ENCODE data around the gene MAN2A1. TPM values are rescaled to one million over a fixed set of nuclear protein-coding genes. Genes with fewer than 3 reads are reported as not detected.

MAN2A1 gene
- total RNA-seq, 1 donor from 2014 or later, result 21.3 TPM

GRCh38 chr5:109701252-109701651, 11.5 kb downstream of the MAN2A1 start:
- Mint-ChIP-seq H3K4me1 (peaks cover 27% of the 10 kb centered on the region), H3K27me3 (ENCODE audit: low read depth) (no peaks in the 10 kb centered on the region), H3K27ac (no peak overlapping the region), H3K9me3 (no peaks in the 10 kb centered on the region), H3K4me3 (no peak overlapping the region), H3K36me3 (peaks cover 3% of the 10 kb centered on the region)
- no peak for TF ChIP-seq CTCF (IDR thresholded peaks at IDR 0.05; ENCODE audit: unreplicated experiment)
- no peak for DNase-seq (ENCODE audit: low spot score in 2 of 2, unreplicated experiment in 2 of 2)

DNA sequence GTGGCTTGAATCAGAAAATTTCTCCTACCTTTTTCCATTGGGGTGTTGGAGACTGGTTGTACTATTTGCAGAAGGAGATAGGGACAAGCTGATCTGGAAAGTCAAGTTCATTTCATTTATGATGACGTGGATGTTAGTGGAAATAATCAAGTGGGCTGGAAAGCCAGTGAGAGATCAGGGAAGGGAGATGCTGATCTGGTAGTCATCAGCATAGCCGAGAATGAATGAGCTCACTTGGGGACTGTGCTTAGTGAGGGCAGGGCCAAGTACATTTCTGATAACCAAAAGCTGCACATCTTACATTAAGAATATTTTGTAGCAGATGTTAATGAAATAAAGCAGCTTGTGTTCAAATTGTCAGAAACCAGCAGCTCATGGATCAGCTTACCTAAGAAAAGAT, 12.1 kb downstream of the MAN2A1 start:
- H3K9me3 Mint-ChIP-seq, result no peaks in the 10 kb centered on the region
- peaks cover 3% of the 10 kb centered on the region for H3K36me3 Mint-ChIP-seq
- DNase-seq (ENCODE audit: low spot score in 2 of 2, unreplicated experiment in 2 of 2), result no peak
- peaks cover 24% of the 10 kb centered on the region for H3K4me1 Mint-ChIP-seq
- H3K27me3 Mint-ChIP-seq (ENCODE audit: low read depth), result no peaks in the 10 kb centered on the region
- TF ChIP-seq CTCF (IDR thresholded peaks at IDR 0.05; ENCODE audit: unreplicated experiment), result no peak
- no peak overlapping the region for H3K27ac Mint-ChIP-seq
- H3K4me3 Mint-ChIP-seq, result no peak overlapping the region

DNA sequence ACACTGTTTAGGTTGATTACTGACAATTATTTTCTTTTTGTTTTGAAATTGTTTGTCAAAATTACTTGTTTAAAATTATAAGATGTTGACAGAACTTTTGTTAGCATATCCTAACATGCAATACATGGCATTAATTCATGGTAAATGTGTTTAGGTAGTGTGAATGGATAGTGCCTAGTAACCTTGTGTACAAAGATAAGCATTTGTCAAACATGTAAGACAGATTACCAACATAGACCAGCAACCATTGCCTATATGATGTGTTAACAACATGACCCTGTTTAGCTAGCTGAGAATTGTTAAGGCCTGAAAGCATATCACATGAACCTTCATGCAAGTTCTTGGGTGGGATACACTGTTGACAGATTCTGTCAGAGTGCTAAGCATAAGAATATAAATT, 13.4 kb downstream of the MAN2A1 start:
- no peak for TF ChIP-seq CTCF (IDR thresholded peaks at IDR 0.05; ENCODE audit: unreplicated experiment)
- Mint-ChIP-seq H3K9me3 (no peaks in the 10 kb centered on the region), H3K36me3 (peaks cover 3% of the 10 kb centered on the region), H3K27me3 (ENCODE audit: low read depth) (no peaks in the 10 kb centered on the region), H3K27ac (no peak overlapping the region), H3K4me3 (no peak overlapping the region), H3K4me1 (peaks cover 11% of the 10 kb centered on the region)
- no peak for DNase-seq (ENCODE audit: low spot score in 2 of 2, unreplicated experiment in 2 of 2)

GRCh38 chr5:109703829-109704228, 14.1 kb downstream of the MAN2A1 start:
- H3K27me3 Mint-ChIP-seq (ENCODE audit: low read depth), result no peaks in the 10 kb centered on the region
- H3K36me3 Mint-ChIP-seq, result peaks cover 3% of the 10 kb centered on the region
- peaks cover 11% of the 10 kb centered on the region for H3K4me1 Mint-ChIP-seq
- no peak for DNase-seq (ENCODE audit: low spot score in 2 of 2, unreplicated experiment in 2 of 2)
- no peaks in the 10 kb centered on the region for H3K9me3 Mint-ChIP-seq
- H3K27ac Mint-ChIP-seq, result no peak overlapping the region
- H3K4me3 Mint-ChIP-seq, result no peak overlapping the region
- TF ChIP-seq CTCF (IDR thresholded peaks at IDR 0.05; ENCODE audit: unreplicated experiment), result no peak

DNA sequence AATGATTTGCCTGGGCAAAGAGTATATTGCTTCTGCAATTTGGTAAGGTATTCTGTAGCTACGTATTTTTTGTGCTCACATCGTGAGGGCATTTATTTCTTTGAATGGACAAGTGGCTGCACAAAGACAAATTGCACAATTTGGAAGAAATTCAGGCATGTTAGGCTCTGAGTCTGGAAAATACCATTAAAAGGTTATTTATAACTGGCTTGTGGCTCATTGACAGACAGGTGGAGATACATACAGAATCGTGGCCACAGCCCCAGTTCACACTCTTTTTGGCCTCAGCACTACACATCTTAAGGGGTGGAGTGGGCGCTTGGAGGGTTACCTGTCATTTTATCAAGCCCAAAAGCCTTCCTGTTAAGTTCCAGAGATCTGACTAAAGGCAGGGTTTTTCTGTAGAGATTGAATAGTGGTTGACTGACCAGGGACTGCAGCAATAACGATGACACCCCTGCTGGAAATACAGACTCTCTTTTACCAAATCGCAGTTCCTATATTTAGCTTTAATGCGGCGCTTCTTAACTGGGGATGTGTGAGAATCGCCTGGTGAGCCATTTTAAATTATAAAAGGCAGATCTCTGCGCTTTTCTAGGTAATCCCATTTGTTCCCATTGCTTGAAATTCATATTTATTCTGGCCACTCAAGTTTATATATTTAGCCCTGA, 14.7 kb downstream of the MAN2A1 start:
- TF ChIP-seq CTCF (IDR thresholded peaks at IDR 0.05; ENCODE audit: unreplicated experiment), result no peak
- no peak for DNase-seq (ENCODE audit: low spot score in 2 of 2, unreplicated experiment in 2 of 2)
- H3K9me3 Mint-ChIP-seq, result no peaks in the 10 kb centered on the region
- no peaks in the 10 kb centered on the region for H3K36me3 Mint-ChIP-seq
- no peak overlapping the region for H3K27ac Mint-ChIP-seq
- H3K27me3 Mint-ChIP-seq (ENCODE audit: low read depth), result no peaks in the 10 kb centered on the region
- H3K4me1 Mint-ChIP-seq, result peaks cover 11% of the 10 kb centered on the region
- no peak overlapping the region for H3K4me3 Mint-ChIP-seq

GRCh38 chr5:109705596-109705995, 15.9 kb downstream of the MAN2A1 start:
- Mint-ChIP-seq H3K27ac (no peak overlapping the region), H3K9me3 (no peaks in the 10 kb centered on the region), H3K4me3 (no peak overlapping the region), H3K27me3 (ENCODE audit: low read depth) (no peaks in the 10 kb centered on the region), H3K36me3 (no peaks in the 10 kb centered on the region), H3K4me1 (peaks cover 11% of the 10 kb centered on the region)
- no peak for TF ChIP-seq CTCF (IDR thresholded peaks at IDR 0.05; ENCODE audit: unreplicated experiment)
- no peak for DNase-seq (ENCODE audit: low spot score in 2 of 2, unreplicated experiment in 2 of 2)
